Stromal cell of bone marrow (primary cell): Measurements from ENCODE around the gene CACNA1C.

Source experiments
- DNase-seq: peaks from one replicate; pipeline ENCODE4 v3.0.0-alpha.2; 2012; ENCODE audit warnings: low read depth

The CACNA1C gene

DNA sequence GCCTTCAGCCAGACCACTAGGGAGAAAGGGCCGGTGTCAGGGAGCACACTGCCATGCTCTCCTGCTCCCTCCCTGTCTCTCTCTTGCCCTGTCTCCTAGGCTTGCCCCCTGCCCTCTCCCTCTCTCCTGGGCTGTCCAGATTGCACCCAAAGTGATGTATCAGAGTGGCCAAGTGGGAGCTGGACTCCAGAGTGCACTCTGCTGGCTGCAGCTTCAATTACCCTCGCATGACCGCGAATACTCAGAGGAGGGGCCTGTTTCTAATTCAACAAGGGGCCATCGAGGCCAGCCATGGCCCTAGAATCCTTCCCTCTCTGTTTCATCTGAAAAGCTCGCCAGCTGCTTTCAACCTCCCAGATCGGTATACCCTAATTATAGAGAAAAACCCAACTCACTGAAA, 535.6 kb downstream of the CACNA1C start:
- DNase-seq = no peak

DNA sequence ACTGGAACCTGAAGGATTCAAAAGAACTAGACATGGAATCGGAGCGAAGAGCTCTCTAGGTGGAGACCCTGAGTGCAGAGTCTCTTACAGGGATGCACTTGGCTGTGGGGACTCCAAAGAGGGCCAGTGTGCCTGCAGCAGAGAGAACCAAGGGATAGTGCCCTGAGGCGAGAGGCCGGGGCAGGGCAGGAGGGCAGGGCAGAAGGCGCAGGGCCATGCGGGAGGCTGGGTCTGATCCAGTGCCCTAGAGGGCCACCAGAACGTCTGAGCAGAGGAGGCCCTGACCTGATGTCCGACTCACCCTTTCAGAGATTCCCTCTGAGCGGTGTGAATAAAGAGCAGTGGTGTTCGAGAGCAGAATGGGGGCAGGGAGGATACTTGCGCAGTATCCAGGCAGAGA, 536.6 kb downstream of the CACNA1C start:
- DNase-seq = no peak

DNA sequence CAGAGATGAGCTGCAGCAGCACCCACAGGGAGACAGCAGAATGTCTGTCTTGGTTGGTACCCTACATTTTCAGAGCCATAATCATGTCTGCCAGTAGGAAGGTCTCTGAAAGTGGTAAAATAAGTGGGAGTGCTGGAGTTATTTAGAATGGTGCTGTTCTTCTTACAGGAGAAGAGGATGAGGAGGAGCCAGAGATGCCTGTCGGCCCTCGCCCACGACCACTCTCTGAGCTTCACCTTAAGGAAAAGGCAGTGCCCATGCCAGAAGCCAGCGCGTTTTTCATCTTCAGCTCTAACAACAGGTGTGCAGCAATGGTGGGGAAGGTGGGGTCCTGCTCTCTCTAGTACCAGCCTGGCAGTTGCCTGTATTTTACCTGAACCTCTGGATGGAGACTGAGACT, 540.3 kb downstream of the CACNA1C start:
- DNase-seq = no peak

DNA sequence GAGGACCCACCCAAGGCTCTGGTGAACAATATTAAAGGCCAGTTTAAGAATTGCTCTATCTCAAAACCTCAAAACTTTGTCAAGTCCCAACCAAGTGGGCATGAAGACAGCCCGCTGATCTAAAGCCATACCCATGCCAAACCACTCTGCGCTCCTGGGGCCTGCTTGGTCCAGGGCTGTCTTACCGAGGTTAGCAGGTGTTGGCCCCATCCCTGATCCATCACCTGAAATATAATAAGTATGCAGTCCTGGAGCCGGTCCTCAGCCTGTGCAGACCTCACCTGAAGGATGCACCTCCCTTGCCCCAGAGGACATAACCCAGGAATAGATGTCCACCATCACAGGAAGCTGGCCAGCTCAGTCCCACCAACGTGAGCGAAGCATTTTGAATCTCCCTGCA, 543.7 kb downstream of the CACNA1C start:
- no peak for DNase-seq

DNA sequence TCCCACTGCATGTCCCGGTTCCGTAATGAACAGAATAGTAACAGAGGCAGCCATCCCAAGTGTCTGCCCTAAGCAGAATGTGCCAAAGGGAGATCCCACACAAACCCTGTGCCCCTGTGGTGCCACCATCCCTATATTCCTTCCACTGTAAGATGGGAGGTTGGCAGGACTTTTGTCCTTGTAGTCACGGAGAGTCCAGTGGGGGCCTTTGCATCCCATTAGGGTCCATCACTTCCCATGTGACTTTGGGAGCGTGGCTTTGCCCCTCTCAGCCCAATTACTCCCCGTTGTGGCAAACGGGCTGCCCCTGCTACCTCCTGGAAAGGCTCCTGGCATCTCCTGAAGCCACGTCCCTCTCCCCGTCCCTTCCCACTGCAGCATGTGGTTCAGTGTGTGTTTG, 552.5 kb downstream of the CACNA1C start:
- no peak for DNase-seq

DNA sequence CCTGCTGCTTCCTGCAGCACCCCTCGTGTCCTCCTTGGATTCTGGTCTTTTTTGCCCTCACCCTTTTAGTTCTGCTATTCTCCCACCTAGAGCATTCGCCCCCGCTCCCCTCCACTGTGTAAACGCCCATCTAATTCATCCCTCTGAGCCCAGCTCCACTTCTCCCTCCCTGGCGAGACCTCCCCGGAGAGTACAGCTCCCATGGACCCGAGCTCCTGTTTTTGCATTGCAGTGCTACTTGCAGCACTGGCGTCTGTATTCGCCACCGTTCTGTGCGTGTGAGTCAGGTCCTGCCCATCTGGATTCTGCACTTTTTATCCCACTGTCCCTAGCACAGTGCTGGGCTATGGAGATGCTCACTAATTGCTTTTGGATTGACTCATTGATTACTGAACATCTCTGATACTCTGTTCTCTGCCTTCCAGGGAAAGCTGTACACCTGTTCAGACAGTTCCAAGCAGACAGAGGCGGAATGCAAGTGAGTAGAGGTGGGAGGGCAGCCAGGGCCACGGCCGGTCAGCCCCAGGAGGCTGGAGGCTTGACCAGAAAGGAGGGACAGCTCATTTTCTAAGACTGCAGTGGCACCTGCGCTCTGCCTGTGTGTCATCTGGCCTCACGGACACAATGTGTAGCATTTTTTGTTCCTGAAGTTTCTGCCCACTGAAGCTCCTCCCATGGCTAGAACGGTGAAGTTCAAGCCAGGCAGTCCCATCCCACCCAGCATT, 553.6 kb downstream of the CACNA1C start:
- no peak for DNase-seq

DNA sequence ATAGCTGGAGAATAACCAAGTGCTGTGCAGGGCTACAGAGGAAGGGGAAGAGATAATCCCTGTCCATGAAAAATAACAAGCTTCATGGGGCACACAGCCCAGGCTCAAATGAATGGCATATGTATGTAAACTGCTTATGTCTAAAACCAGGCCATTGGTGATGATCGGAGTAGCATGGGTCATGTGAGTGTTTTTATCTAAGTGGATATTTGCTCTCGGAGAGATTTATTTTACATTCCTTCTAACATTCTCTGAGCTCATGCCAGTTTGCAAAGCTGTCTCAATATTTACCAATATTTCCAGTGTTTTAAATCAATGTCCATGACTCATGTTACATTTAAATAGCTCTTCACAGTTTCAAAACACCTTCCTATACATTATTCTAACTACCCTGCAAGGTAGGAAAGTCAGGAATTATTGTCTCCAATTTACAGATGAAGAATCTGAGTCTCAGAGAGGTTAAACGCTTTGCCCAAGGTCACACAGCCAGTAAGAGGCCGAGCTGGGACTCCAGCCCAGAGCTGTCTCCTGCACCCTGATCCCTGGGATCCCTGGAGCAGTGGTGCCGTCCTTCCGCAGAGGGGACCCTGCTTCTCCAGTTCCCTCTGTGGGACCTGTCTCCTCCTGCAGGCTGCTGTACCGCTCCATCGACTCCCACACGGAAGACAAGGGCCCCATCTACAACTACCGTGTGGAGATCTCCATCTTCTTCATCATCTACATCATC, 555.3 kb downstream of the CACNA1C start:
- no peak for DNase-seq

DNA sequence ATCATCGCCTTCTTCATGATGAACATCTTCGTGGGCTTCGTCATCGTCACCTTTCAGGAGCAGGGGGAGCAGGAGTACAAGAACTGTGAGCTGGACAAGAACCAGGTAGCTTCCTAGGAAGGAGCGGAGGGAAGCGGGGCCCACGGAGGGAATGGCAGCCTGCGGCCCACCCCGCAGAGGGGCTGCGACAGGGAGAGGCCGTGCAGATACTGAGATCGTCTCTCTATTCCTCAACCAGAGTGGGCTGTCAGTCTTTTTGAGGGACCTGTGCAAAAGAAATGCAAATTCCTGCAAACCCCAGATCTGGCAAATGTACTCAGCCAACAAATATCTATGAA, 555.8 kb downstream of the CACNA1C start:
- DNase-seq = no peak

DNA sequence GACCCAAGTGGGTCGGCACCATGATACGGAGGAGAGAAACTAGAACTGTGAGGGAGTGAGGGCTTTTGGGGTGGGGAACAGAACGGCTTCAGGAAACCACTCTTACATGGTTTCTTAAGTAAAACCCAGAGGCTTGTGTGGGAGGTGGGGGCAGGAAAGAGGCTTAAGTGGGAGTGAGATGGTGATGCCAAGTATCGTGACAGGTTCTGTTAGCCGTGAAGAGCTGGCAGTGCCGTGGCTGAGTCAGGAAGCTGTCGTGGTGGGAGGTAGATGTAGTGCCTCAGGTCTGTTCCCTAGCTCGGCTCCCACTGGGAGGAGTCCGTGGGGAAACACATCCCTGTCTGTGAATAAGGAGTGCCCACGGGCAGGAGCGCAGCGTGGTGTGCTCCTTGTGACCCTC, 556.2 kb downstream of the CACNA1C start:
- DNase-seq = no peak

DNA sequence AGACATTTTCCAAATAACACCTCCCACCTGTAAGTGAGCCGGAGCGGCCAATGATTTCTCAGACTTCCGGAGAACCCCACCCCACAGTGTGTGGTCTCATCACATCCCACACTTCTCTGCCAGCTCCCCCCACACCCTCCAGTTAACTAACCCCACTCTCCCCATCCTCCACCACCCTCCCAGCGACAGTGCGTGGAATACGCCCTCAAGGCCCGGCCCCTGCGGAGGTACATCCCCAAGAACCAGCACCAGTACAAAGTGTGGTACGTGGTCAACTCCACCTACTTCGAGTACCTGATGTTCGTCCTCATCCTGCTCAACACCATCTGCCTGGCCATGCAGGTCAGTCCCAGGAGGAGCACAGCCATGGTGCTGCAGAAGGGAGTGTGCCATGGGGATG, 557.6 kb downstream of the CACNA1C start:
- DNase-seq = no peak

DNA sequence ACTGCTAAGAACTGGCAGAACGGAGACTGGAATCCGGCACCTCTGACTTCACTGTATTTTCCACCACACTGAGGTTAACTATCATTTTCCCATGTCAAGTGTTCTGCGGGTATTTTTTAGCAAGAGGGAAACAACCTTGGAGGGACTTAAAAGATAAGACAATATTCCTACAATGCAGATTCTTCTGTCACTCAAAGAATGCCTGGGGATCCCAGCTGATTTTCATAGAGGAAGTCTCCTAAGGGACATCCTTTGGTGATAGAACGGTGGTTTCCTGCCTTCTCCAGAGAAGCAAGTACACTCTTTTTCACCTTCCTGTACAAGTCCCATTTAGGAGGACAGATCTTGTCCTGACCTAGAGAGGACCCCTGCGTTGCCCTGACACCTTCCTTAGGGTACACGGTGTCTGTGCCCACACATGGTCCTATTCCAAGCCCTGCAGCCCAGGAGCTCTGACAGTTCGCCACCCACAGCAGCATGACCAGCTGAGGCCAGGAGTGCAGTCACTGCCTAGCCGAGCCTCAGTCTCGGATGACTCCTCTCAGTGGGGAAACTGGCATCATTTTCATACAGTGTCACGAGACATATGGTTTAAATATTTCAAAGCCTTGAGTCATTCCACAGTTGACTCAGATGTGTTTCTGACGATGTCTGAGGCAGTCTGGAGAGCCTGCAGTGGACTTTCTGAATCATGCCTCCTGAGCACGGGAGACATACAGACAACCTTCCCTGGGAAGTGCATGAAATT, 560.7 kb downstream of the CACNA1C start:
- DNase-seq = peak; percentile 98

DNA sequence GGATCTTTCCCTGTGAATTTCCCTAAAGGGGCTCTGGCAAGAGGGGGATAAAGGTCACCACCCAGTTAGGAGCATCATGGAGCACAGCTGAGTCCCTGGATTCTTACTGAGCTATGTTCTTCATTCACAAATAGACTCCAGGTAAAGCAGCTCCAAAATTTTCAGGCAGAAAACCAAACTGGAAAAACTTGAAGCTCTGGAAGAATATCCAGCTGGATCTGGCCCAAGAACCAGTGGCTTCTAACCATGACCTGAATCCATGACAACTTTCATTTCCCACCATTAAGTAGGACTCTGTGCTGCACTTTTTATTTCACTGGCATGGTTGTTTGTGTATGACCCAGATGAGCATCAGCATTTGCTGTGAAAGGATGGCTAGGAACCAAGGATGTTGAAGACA, 561.6 kb downstream of the CACNA1C start:
- peak; percentile 11 for DNase-seq

DNA sequence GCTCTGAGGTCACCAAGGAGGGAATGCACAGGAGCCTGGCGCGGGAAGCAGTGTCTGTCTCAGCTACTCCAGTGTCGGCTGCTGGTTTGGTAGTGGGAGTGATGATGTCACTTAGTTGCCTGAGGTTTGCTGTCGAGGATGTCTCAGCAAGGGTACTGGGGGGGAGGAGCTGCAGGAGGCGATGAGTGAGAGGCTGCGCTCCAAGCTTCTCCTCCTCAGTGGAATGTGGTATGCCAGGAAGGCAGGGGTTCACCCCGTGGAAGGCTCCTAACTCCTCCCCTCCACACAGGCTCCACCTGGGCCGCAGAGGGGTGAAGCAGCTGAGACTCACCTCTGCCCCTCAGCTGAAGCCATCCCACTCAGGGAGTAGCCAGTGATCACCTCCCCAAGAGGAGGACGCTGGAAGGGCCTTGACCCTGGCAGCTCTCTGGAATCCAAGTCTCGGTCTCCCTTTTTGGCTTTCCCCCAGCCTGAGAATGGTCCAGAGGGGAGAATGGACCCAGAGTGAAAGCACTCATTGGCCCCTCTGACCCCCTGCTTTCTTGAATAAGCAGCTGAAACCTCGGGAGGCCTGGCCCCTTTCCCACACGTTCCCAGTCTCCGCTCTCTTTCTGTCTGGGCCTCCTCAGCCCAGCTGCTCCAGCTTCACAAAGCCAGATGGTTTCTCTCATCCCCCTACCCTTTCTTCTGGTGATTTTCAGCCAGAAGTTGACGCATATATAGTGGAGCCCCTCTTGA, 563.0 kb downstream of the CACNA1C start:
- no peak for DNase-seq

DNA sequence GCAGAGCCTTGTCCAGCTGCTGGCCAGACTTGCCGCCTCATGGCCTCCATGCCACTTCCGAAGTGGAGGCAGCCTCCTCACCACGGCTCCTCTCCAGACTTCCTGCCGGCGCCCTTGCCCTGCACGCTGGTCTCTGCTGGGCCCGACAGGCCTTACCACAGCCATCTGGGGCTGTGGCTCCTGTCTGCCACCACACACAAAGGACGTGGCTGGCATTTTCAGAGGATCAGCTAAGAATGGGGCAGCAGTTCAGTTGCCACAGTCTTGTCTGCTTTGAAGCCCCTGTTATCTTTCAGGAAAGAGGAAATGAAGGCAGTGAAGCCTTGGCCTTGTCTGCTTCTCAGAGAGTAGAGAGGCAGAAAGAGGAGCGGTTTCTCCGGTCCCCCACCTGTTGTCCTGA, 564.0 kb downstream of the CACNA1C start:
- no peak for DNase-seq

DNA sequence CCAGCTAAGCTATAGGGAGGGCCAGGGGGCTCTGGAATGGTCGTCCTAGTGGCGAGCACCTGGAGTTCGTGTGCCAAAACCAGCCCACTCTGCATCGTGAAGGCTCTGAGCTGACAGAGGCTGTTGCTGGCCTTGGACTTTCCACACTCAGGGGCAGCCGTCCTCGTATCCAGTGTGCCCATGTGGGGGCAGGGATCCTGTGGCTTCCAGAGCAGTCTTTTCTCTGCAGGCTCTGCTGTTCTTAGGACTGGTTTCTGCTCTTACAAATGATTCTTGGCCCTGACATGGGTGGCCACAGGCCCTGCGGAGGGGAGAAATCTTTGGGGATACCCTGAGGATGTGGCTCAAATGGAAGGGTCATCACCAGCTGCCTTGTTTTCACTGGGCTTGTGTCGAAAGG, 564.6 kb downstream of the CACNA1C start:
- DNase-seq = no peak

DNA sequence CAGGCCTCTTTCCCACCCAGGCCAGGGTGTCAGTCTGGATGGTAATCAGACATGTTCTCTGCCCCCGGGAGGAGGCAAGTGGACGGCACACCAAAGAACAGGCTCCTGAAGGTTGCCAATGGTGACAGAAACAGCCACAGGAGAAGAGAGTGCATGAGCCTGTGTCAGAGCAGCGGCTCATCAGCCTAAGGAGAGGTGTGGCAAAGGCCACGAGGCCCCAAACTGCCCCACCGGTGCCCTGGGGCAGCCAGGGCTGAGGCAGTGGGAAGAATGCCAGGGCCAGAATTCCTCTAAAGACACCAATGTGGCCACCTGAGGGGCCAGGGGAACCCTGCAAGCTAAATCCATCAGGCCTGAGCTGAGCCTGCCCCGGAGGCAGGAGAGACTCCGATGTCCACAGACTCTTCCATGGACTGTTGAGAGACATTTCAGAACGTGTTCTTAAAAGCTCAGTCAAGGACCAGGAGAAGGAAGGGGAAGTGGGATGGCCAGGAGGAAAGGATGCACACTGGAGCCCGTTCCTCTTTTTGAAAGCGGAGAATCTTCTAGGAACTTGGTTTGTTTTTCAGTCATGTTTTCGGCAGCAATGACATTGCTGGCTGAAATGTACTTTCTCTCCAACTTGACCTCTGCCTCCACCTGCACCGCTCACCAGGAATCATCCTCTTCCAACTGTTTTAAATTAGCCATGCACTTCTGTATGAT, 565.7 kb downstream of the CACNA1C start:
- DNase-seq = no peak

DNA sequence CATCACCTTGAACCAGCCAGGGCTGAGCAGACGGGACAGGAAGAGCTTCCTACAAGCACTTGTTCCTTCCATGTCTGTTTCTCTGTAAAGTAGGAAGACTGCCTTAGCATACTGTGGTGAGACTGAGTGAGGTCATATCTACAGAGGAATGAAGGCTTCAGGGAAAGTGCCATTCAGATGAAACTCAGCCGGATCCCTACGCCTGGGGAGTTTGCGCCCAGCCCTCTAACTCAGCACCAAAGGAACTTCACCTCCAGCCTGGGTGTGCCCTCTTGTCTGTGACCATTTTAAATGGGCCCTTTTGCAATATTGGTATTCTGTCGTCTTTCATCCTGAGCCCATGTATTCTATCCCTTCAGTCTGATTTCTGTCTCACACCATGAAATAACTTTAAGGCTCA, 566.3 kb downstream of the CACNA1C start:
- DNase-seq = no peak

DNA sequence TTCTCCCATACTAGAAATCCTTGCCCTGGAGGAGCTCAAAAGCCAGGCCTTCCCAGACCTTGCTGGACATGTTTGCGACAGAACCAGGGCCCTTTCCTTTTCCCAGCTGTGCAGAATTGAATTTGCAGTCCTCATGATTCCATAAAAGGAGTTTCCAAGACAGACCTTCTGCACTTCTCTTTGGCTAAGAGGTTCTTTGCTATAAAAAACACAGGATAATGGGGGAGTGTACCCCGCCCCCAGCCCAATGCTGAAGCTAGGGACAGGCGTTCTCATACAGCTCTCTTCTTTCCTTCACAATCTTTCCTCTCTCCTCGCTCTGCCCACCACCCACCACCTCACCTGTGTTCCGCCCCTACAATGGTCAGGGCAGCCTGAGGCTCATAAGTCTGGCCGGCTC, 569.7 kb downstream of the CACNA1C start:
- DNase-seq = no peak

DNA sequence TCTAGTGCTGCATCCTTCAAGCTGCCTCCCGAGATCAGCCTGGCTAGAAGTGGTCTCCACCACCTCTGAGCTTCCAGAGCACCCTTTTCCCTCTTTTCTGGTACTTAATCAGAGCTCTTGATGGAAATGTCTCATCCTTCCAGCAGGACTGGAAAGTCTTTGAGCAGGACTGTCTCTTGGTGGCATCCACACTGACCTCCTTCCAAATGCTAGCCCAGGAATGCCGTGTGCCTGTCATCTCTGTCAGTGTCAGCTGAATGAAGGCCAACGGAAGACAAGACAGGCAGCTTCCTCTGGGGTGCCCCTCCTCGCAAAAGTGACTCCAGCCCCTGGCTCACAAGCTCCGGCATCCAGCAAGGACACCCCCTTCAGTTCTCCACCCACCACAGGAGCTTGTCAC, 570.7 kb downstream of the CACNA1C start:
- DNase-seq = no peak

DNA sequence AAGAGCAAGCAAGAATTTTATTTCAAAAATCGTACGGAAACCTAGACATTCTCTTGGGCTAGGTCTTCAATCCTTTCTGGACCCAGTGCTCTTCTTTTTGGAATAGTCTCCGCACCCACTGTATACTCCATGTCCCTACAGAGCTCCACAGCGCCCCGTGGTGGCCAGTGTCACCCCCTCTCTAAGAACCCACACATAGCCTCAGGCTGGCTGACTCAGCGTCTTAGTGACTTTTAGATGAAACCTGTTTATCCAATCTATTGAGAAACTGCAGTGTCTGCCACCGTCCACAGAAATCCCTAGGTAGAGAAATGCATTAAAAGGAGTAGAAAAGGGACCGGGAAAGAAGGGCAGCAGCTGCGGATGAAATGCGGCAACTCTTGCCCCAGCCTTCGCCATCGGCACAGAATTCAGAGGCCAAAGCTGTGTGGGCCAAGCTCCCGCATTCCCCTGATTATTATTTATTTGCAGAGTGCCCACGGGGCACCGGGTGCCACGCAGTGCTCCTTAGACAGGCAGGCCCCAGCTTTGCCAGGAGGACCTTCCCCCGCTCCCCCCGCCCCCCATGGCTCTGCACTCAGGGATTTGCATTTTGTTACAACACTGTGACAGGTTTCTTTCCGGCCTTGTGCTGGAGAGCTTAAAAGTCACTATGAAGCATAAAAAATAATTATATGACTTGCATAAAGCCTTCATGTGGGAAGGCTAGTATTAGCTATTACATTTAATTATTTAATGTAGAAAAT, 571.9 kb downstream of the CACNA1C start:
- DNase-seq = peak; percentile 9

DNA sequence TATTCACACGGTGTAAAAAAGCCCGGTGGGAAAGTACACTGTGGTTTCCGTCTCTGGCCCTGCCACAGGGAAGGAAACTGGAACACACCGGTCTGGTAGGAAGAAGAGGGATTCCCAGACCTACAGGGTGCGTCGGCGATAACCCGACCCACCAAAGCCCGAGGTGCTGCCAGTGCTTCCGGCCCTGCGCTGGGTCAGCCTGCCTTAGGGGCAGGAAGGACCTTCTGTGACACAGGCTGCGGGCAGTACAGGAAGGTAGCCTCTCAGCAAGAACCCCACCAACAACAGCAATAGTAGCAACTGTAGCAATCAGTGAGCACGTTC, 572.5 kb downstream of the CACNA1C start:
- DNase-seq = no peak
